Neural cell (in vitro differentiated cells): Measurements from ENCODE around the gene PALD1. TPM values are rescaled to one million over a fixed set of nuclear protein-coding genes. Genes with fewer than 3 reads are reported as not detected.
A peak's percentile ranks its signal among the peaks of the same experiment; 100 is the strongest.

ENCODE experiments used
- H2AFZ ChIP-seq: fragments of 200-600, 300-800 bp; sonication (generic), shearing (Covaris generic); 2 replicates; pipeline ENCODE4 v1.6.0; 2014; ENCODE audit warnings: low read depth, mild to moderate bottlenecking, antibody characterized with exemption, low read length, moderate library complexity
- H3F3A ChIP-seq: fragments of 200-600 bp; shearing (Covaris generic); 2 replicates; pipeline ENCODE4 v1.6.1; 2016; ENCODE audit warnings: mild to moderate bottlenecking, moderate library complexity, mixed read lengths, antibody characterized with exemption, low read length; ENCODE audit not compliant: insufficient read depth, poor library complexity, severe bottlenecking
- H3K27ac ChIP-seq: fragments of 200-600, 300-800 bp; sonication (generic), shearing (Covaris generic); 2 replicates; pipeline ENCODE4 v1.5.1; 2014; ENCODE audit warnings: mild to moderate bottlenecking, low read length, moderate library complexity
- H3K27me3 ChIP-seq: fragments of 300-800, 200-600 bp; sonication (generic), shearing (Covaris generic); 2 replicates; pipeline ENCODE4 v1.6.0; 2014; ENCODE audit warnings: mild to moderate bottlenecking, low read depth, low read length, moderate library complexity; ENCODE audit not compliant: insufficient read depth
- H3K36me3 ChIP-seq: fragments of 300-800, 200-600 bp; sonication (generic), shearing (Covaris generic); 2 replicates; pipeline ENCODE4 v1.5.1; 2014; ENCODE audit warnings: mild to moderate bottlenecking, antibody characterized with exemption, low read length, moderate library complexity; ENCODE audit not compliant: insufficient read depth
- H3K4me2 ChIP-seq: fragments of 300-800, 200-600 bp; sonication (generic), shearing (Covaris generic); 2 replicates; pipeline ENCODE4 v1.6.0; 2014; ENCODE audit warnings: mild to moderate bottlenecking, low read length
- H3K4me3 ChIP-seq: fragments of 300-800, 200-600 bp; sonication (generic), shearing (Covaris generic); 2 replicates; pipeline ENCODE4 v1.5.1; 2014; ENCODE audit warnings: mild to moderate bottlenecking, low read length, moderate library complexity
- H3K79me2 ChIP-seq: fragments of 200-600 bp; shearing (Covaris generic); replicated peaks from 2 replicates; pipeline ENCODE4 v1.6.0; 2014; ENCODE audit warnings: mild to moderate bottlenecking, low read length, moderate library complexity; ENCODE audit not compliant: insufficient read depth
- H3K9ac ChIP-seq: fragments of 300-800, 200-600 bp; sonication (generic), shearing (Covaris generic); 2 replicates; pipeline ENCODE4 v1.6.1; 2016; ENCODE audit warnings: mild to moderate bottlenecking, low read length, mixed read lengths
- H3K9me2 ChIP-seq: fragments of 200-600 bp; shearing (Covaris generic); 2 replicates; pipeline ENCODE4 v1.6.1; 2016; ENCODE audit warnings: mild to moderate bottlenecking, low read length, mixed read lengths; ENCODE audit not compliant: insufficient read depth
- H3K9me3 ChIP-seq: fragments of 200-600, 300-800 bp; sonication (generic), shearing (Covaris generic); 2 replicates; pipeline ENCODE4 v1.6.1; 2016; ENCODE audit warnings: mild to moderate bottlenecking, mixed run types, low read length, moderate library complexity, mixed read lengths
- H4K20me1 ChIP-seq: fragments of 200-600 bp; shearing (Covaris generic); 2 replicates; pipeline ENCODE4 v1.6.1; 2016; ENCODE audit warnings: mild to moderate bottlenecking, mixed run types; ENCODE audit not compliant: insufficient read depth
- EP300 ChIP-seq: fragments of 450-650 bp; conservative IDR thresholded peaks from 2 replicates; pipeline ENCODE4 v1.6.1; 2014; ENCODE audit warnings: antibody characterized with exemption, mild to moderate bottlenecking, moderate library complexity; ENCODE audit not compliant: poor library complexity, severe bottlenecking
- EZH2 ChIP-seq: fragments of 200-600, 300-800 bp; shearing (Covaris generic), sonication (generic); IDR thresholded peaks from 2 replicates; pipeline ENCODE4 v1.6.1; 2014; ENCODE audit warnings: antibody characterized with exemption, low read length, borderline replicate concordance, mild to moderate bottlenecking; ENCODE audit not compliant: insufficient read depth, poor library complexity, severe bottlenecking
- MXI1 ChIP-seq: fragments of 450-650 bp; conservative IDR thresholded peaks from 2 replicates; pipeline ENCODE4 v1.6.1; 2014; ENCODE audit warnings: antibody characterized with exemption, mild to moderate bottlenecking; ENCODE audit not compliant: poor library complexity, severe bottlenecking
- RAD21 ChIP-seq: fragments of 450-650 bp; conservative IDR thresholded peaks from 2 replicates; pipeline ENCODE4 v1.6.1; 2014; ENCODE audit warnings: antibody characterized with exemption, mild to moderate bottlenecking, moderate library complexity
- REST ChIP-seq: IDR thresholded peaks from 2 replicates; pipeline ENCODE4 v1.6.1; 2012; ENCODE audit warnings: borderline replicate concordance
- SMC3 ChIP-seq: fragments of 450-650 bp; conservative IDR thresholded peaks from 2 replicates; pipeline ENCODE4 v1.6.1; 2014; ENCODE audit warnings: antibody characterized with exemption, mild to moderate bottlenecking, moderate library complexity; ENCODE audit not compliant: poor library complexity
- TAF1 ChIP-seq: IDR thresholded peaks from 2 replicates; pipeline ENCODE4 v1.6.1; 2012; ENCODE audit warnings: low read depth
- polyA plus RNA-seq: library from polyadenylated mRNA; depleted of rRNA; stranded (reverse); fragments of >200 nt; gene quantifications from 2 replicates; pipeline ENCODE4 v1.2.3, GENCODE V29; 2014
- TF ChIP-seq, protein P1 (sequence below): fragments of 450-650 bp; IDR thresholded peaks from 2 replicates; pipeline ENCODE4 v1.5.1; 2014; ENCODE audit warnings: antibody characterized with exemption, mild to moderate bottlenecking, moderate library complexity; ENCODE audit not compliant: poor library complexity, severe bottlenecking

PALD1 gene
- polyA plus RNA-seq, 1 donor from 2014 or later, result 1.1 TPM

- TF ChIP-seq TAF1, result no peak
- no peaks in the 10 kb centered on the region for H3K79me2 ChIP-seq
- no peak overlapping the region for H3K4me3 ChIP-seq
- no peaks in the 10 kb centered on the region for H3K9me3 ChIP-seq
- H3K36me3 ChIP-seq, result no peaks in the 10 kb centered on the region
- no peak overlapping the region for H3K9ac ChIP-seq
- H3F3A ChIP-seq, result no peaks in the 10 kb centered on the region
- H3K27me3 ChIP-seq, result no peaks in the 10 kb centered on the region
- no peak overlapping the region for H3K27ac ChIP-seq
- no peaks in the 10 kb centered on the region for H3K9me2 ChIP-seq
- no peaks in the 10 kb centered on the region for H4K20me1 ChIP-seq
- no peak overlapping the region for H3K4me2 ChIP-seq
- H2AFZ ChIP-seq, result no peak overlapping the region
Observed at GRCh38 chr10:70538731-70539338, 60.3 kb downstream of the PALD1 start.

- H4K20me1 ChIP-seq, result no peaks in the 10 kb centered on the region
- no peaks in the 10 kb centered on the region for H3F3A ChIP-seq
- H3K36me3 ChIP-seq, result no peaks in the 10 kb centered on the region
- no peak overlapping the region for H3K9ac ChIP-seq
- no peaks in the 10 kb centered on the region for H3K9me2 ChIP-seq
- no peaks in the 10 kb centered on the region for H3K9me3 ChIP-seq
- no peak overlapping the region for H3K27ac ChIP-seq
- H3K4me3 ChIP-seq, result no peak overlapping the region
- no peak overlapping the region for H3K4me2 ChIP-seq
- TF ChIP-seq MXI1 (no peak), EP300 (no peak), REST (no peak), SMC3 (no peak), EZH2 (no peak)
- TF ChIP-seq, protein P1, sequence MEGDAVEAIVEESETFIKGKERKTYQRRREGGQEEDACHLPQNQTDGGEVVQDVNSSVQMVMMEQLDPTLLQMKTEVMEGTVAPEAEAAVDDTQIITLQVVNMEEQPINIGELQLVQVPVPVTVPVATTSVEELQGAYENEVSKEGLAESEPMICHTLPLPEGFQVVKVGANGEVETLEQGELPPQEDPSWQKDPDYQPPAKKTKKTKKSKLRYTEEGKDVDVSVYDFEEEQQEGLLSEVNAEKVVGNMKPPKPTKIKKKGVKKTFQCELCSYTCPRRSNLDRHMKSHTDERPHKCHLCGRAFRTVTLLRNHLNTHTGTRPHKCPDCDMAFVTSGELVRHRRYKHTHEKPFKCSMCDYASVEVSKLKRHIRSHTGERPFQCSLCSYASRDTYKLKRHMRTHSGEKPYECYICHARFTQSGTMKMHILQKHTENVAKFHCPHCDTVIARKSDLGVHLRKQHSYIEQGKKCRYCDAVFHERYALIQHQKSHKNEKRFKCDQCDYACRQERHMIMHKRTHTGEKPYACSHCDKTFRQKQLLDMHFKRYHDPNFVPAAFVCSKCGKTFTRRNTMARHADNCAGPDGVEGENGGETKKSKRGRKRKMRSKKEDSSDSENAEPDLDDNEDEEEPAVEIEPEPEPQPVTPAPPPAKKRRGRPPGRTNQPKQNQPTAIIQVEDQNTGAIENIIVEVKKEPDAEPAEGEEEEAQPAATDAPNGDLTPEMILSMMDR, result no peak
- H2AFZ ChIP-seq, result no peak overlapping the region
- no peaks in the 10 kb centered on the region for H3K79me2 ChIP-seq
- no peaks in the 10 kb centered on the region for H3K27me3 ChIP-seq
Observed at GRCh38 chr10:70539471-70539870, 60.9 kb downstream of the PALD1 start.

DNA sequence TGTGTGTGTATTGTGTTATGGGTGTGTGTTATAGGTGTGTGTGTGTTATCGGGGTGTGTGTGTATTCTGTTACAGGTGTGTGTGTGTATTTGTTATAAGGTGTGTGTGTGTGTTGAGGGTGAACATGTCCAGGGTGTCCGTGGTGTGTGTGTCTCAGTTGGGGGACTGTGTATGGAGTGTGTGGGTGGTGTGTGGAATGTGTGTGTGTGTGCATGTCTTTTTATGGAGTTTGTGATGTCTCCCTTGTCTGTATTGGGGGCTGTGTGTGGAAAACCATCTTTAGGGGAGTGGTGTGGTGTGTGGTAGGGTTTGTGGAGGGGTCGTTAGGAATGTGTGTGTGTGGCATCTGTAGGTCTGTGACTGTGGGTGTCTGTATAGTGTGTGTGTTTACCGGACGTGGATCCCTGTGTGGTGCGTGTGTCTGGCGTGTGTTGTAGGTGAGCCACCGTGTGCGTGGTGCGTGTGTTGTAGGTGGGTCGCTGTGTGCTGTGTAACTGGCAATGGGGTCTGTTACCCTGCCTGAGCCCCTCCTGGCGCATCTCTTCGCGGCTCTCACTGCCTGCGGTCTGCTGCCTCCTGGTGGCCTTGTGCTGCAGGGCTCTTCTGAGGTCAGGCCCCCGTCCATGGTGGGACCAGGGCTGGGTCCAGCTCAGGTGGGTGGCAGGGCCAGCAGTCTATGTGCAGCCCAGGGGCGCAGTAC, 61.7 kb downstream of the PALD1 start:
- Histone ChIP-seq H3F3A (no peaks in the 10 kb centered on the region), H3K9me2 (no peaks in the 10 kb centered on the region), H3K9me3 (no peaks in the 10 kb centered on the region), H3K9ac (no peak overlapping the region), H3K27ac (no peak overlapping the region), H3K27me3 (no peaks in the 10 kb centered on the region), H2AFZ (no peak overlapping the region), H4K20me1 (no peaks in the 10 kb centered on the region), H3K4me3 (no peak overlapping the region), H3K79me2 (no peaks in the 10 kb centered on the region), H3K4me2 (no peak overlapping the region), H3K36me3 (no peaks in the 10 kb centered on the region)
- TF ChIP-seq EP300 (no peak), EZH2 (no peak), TAF1 (no peak), RAD21 (no peak), SMC3 (no peak)
- TF ChIP-seq, protein P1, result peak; percentile 32
